Naive B cell (primary cell): ENCODE results near the gene SYCP2. TPM values are rescaled to one million over a fixed set of nuclear protein-coding genes. Genes with fewer than 3 reads are reported as not detected.
A peak's percentile ranks its signal among the peaks of the same experiment; 100 is the strongest.
"Not testable (repeated sequence)": the region's sequence is repeated elsewhere in the genome, so short reads cannot be mapped to it uniquely, and the experiment has no call there.

ENCODE experiments used
- ATAC-seq, 2 donors: fragments of 150-1000 bp; cut with Tn5 transposase; 2 replicates each; pipeline ENCODE4 v1.10.0; 2021; ENCODE audit warnings: low read depth in 2 of 2, mild to moderate bottlenecking in 2 of 2, moderate library complexity in 2 of 2
- DNase-seq: peaks from one replicate; pipeline ENCODE4 v3.0.0; 2022
- H3K27ac Mint-ChIP-seq, 6 donors: one replicate each; pipeline ENCODE4 v1.8.0; 2020 to 2022; ENCODE audit warnings: mild to moderate bottlenecking in 6 of 6, mixed read lengths in 6 of 6, moderate library complexity in 5 of 6, inconsistent platforms in 2 of 6
- H3K27me3 Mint-ChIP-seq, 3 donors: one replicate each; pipeline ENCODE4 v1.8.0; 2021 to 2022; ENCODE audit warnings: mixed read lengths in 3 of 3, mild to moderate bottlenecking in 1 of 3
- H3K36me3 Mint-ChIP-seq, 2 donors: one replicate each; pipeline ENCODE4 v1.8.0; 2020 to 2022; ENCODE audit warnings: mixed read lengths in 2 of 2, inconsistent platforms in 1 of 2, mild to moderate bottlenecking in 1 of 2
- H3K4me1 Mint-ChIP-seq, 3 donors: one replicate each; pipeline ENCODE4 v1.8.0; 2020 to 2022; ENCODE audit warnings: mixed read lengths in 3 of 3, inconsistent platforms in 1 of 3, mild to moderate bottlenecking in 1 of 3, moderate library complexity in 1 of 3
- H3K4me3 Mint-ChIP-seq, 8 donors: one replicate each; pipeline ENCODE4 v1.8.0; 2020 to 2022; ENCODE audit warnings: mild to moderate bottlenecking in 8 of 8, mixed read lengths in 8 of 8, moderate library complexity in 8 of 8, inconsistent platforms in 2 of 8
- H3K9me3 Mint-ChIP-seq, 7 donors: one replicate each; pipeline ENCODE4 v1.8.0; 2020 to 2022; ENCODE audit warnings: mixed read lengths in 7 of 7, mild to moderate bottlenecking in 5 of 7, inconsistent platforms in 2 of 7, moderate library complexity in 1 of 7
- polyA plus RNA-seq, 6 donors: library from polyadenylated mRNA; unstranded; fragments of 300-500 nt; fragmentation: Illumina TruSeq; gene quantifications; one replicate each; pipeline ENCODE4 v1.2.3, GENCODE V29; 2021; ENCODE audit warnings: low read depth in 6 of 6

The SYCP2 gene
- polyA plus RNA-seq, result 1 to 10 TPM in 1 of 6 donors, under 1 TPM in 4, not detected in 1; 0.10 to 1.1 (median 0.35) TPM

- ATAC-seq (peak; percentile 75 to 80), DNase-seq (peak; percentile 53)
- Mint-ChIP-seq H3K9me3 (no peaks in the 10 kb centered on the region), H3K27me3 (no peaks in the 10 kb centered on the region), H3K36me3 (no peaks in the 10 kb centered on the region), H3K4me3 (peak within 1 kb of the TSS; percentile 72 to 93 (median 84)), H3K27ac (peak within 1 kb of the TSS in 3 of 6 donors; percentile 63 to 88 (median 69)), H3K4me1 (peaks cover 0 to 18% (median 8%) of the 10 kb centered on the region in 3 donors)
Measured at GRCh38 chr20:59933296-59933848, at the start of gene SYCP2. SYCP2 (minus strand) TSS chr20:59933637; CDS start chr20:59922413, 11,224 bp downstream.

- peaks cover 0 to 11% (median 0%) of the 10 kb centered on the region in 7 donors for H3K9me3 Mint-ChIP-seq
- ATAC-seq, result no peak
- H3K36me3 Mint-ChIP-seq, result no peaks in the 10 kb centered on the region
- H3K27ac Mint-ChIP-seq, result peak overlapping the region in 1 of 6 donors; percentile 2
- H3K4me3 Mint-ChIP-seq, result no peak overlapping the region
- DNase-seq, result no peak
- peaks cover 6 to 16% (median 10%) of the 10 kb centered on the region in 3 donors for H3K4me1 Mint-ChIP-seq
- H3K27me3 Mint-ChIP-seq, result no peaks in the 10 kb centered on the region
Measured at GRCh38 chr20:59983076-59983475, 49.6 kb upstream of the SYCP2 start.

GRCh38 chr20:59977086-59977485, 43.6 kb upstream of the SYCP2 start:
- H3K4me3 Mint-ChIP-seq, result no peak overlapping the region
- H3K4me1 Mint-ChIP-seq, result no peaks in the 10 kb centered on the region
- H3K36me3 Mint-ChIP-seq, result no peaks in the 10 kb centered on the region
- ATAC-seq (no peak), DNase-seq (no peak)
- H3K27me3 Mint-ChIP-seq, result peaks cover 0 to 3% (median 0%) of the 10 kb centered on the region in 3 donors
- H3K9me3 Mint-ChIP-seq, result peaks cover 0 to 7% (median 0%) of the 10 kb centered on the region in 7 donors
- H3K27ac Mint-ChIP-seq, result no peak overlapping the region

- DNase-seq (no peak), ATAC-seq (no peak)
- peaks cover 0 to 3% (median 0%) of the 10 kb centered on the region in 7 donors for H3K9me3 Mint-ChIP-seq
- no peak overlapping the region for H3K27ac Mint-ChIP-seq
- no peaks in the 10 kb centered on the region for H3K36me3 Mint-ChIP-seq
- no peak overlapping the region for H3K4me3 Mint-ChIP-seq
- no peaks in the 10 kb centered on the region for H3K4me1 Mint-ChIP-seq
- peaks cover 0 to 3% (median 0%) of the 10 kb centered on the region in 3 donors for H3K27me3 Mint-ChIP-seq
Measured at GRCh38 chr20:59976156-59976782, 42.8 kb upstream of the SYCP2 start.

- H3K36me3 Mint-ChIP-seq, result no peaks in the 10 kb centered on the region
- H3K27ac Mint-ChIP-seq, result peak overlapping the region in 1 of 6 donors; percentile 24
- DNase-seq (no peak), ATAC-seq (no peak)
- no peaks in the 10 kb centered on the region for H3K4me1 Mint-ChIP-seq
- H3K4me3 Mint-ChIP-seq, result no peak overlapping the region
- H3K27me3 Mint-ChIP-seq, result peaks cover 0 to 3% (median 0%) of the 10 kb centered on the region in 3 donors
- H3K9me3 Mint-ChIP-seq, result no peaks in the 10 kb centered on the region
Measured at GRCh38 chr20:59972037-59972801, 38.8 kb upstream of the SYCP2 start.

GRCh38 chr20:59971428-59971827, 38.0 kb upstream of the SYCP2 start:
- no peak overlapping the region for H3K4me3 Mint-ChIP-seq
- H3K27me3 Mint-ChIP-seq, result peaks cover 0 to 3% (median 0%) of the 10 kb centered on the region in 3 donors
- DNase-seq, result no peak
- H3K9me3 Mint-ChIP-seq, result no peaks in the 10 kb centered on the region
- H3K27ac Mint-ChIP-seq, result no peak overlapping the region
- no peaks in the 10 kb centered on the region for H3K36me3 Mint-ChIP-seq
- no peak for ATAC-seq
- H3K4me1 Mint-ChIP-seq, result no peaks in the 10 kb centered on the region

- no peak overlapping the region for H3K27ac Mint-ChIP-seq
- no peak for DNase-seq
- peaks cover 0 to 5% of the 10 kb centered on the region in 2 donors for H3K36me3 Mint-ChIP-seq
- no peaks in the 10 kb centered on the region for H3K4me1 Mint-ChIP-seq
- H3K27me3 Mint-ChIP-seq, result no peaks in the 10 kb centered on the region
- ATAC-seq, result no peak
- no peaks in the 10 kb centered on the region for H3K9me3 Mint-ChIP-seq
- H3K4me3 Mint-ChIP-seq, result no peak overlapping the region
Measured at GRCh38 chr20:59966428-59966827, 33.0 kb upstream of the SYCP2 start.

- H3K36me3 Mint-ChIP-seq, result peaks cover 0 to 12% of the 10 kb centered on the region in 2 donors
- H3K4me1 Mint-ChIP-seq, result no peaks in the 10 kb centered on the region
- H3K4me3 Mint-ChIP-seq, result no peak overlapping the region
- ATAC-seq (no peak), DNase-seq (no peak)
- no peaks in the 10 kb centered on the region for H3K9me3 Mint-ChIP-seq
- H3K27me3 Mint-ChIP-seq, result no peaks in the 10 kb centered on the region
- no peak overlapping the region for H3K27ac Mint-ChIP-seq
Measured at GRCh38 chr20:59962155-59962554, 28.7 kb upstream of the SYCP2 start.

GRCh38 chr20:59961423-59961822, 28.0 kb upstream of the SYCP2 start:
- Mint-ChIP-seq H3K27me3 (no peaks in the 10 kb centered on the region), H3K4me1 (no peaks in the 10 kb centered on the region), H3K27ac (no peak overlapping the region), H3K4me3 (no peak overlapping the region), H3K36me3 (peaks cover 0 to 12% of the 10 kb centered on the region in 2 donors), H3K9me3 (no peaks in the 10 kb centered on the region)
- ATAC-seq (no peak), DNase-seq (no peak)

- no peak for ATAC-seq
- H3K4me1 Mint-ChIP-seq, result no peaks in the 10 kb centered on the region
- peaks cover 0 to 7% of the 10 kb centered on the region in 2 donors for H3K36me3 Mint-ChIP-seq
- H3K9me3 Mint-ChIP-seq, result no peaks in the 10 kb centered on the region
- H3K27me3 Mint-ChIP-seq, result no peaks in the 10 kb centered on the region
- DNase-seq, result no peak
- H3K4me3 Mint-ChIP-seq, result no peak overlapping the region
- H3K27ac Mint-ChIP-seq, result no peak overlapping the region
Measured at GRCh38 chr20:59958626-59959025, 25.2 kb upstream of the SYCP2 start.

GRCh38 chr20:59958123-59958522, 24.7 kb upstream of the SYCP2 start, which contains the start of gene CDH26:
CDH26 (plus strand) TSS chr20:59958423; CDS start chr20:59958727, 304 bp downstream.
- no peak for ATAC-seq
- Mint-ChIP-seq H3K9me3 (no peaks in the 10 kb centered on the region), H3K27ac (no peak within 1 kb of the TSS), H3K4me3 (no peak within 1 kb of the TSS), H3K27me3 (no peaks in the 10 kb centered on the region), H3K4me1 (no peaks in the 10 kb centered on the region), H3K36me3 (peaks cover 0 to 7% of the 10 kb centered on the region in 2 donors)
- no peak for DNase-seq

- not testable (repeated sequence) for H3K4me1 Mint-ChIP-seq, DNase-seq, H3K27ac Mint-ChIP-seq, ATAC-seq, H3K36me3 Mint-ChIP-seq, H3K4me3 Mint-ChIP-seq, H3K9me3 Mint-ChIP-seq, H3K27me3 Mint-ChIP-seq
Measured at GRCh38 chr20:59957568-59957967, 24.1 kb upstream of the SYCP2 start.

- ATAC-seq (no peak), DNase-seq (no peak)
- Mint-ChIP-seq H3K27ac (peak overlapping the region in 1 of 6 donors; percentile 32), H3K27me3 (no peaks in the 10 kb centered on the region), H3K4me3 (no peak overlapping the region), H3K36me3 (peaks cover 0 to 2% of the 10 kb centered on the region in 2 donors), H3K4me1 (no peaks in the 10 kb centered on the region), H3K9me3 (no peaks in the 10 kb centered on the region)
Measured at GRCh38 chr20:59955131-59955796, 21.8 kb upstream of the SYCP2 start.
